ENCODE measurements around the gene STBD1.
"Not testable (repeated sequence)": the region's sequence is repeated elsewhere in the genome, so short reads cannot be mapped to it uniquely, and the experiment has no call there.

- TF ChIP-seq, protein P1, sequence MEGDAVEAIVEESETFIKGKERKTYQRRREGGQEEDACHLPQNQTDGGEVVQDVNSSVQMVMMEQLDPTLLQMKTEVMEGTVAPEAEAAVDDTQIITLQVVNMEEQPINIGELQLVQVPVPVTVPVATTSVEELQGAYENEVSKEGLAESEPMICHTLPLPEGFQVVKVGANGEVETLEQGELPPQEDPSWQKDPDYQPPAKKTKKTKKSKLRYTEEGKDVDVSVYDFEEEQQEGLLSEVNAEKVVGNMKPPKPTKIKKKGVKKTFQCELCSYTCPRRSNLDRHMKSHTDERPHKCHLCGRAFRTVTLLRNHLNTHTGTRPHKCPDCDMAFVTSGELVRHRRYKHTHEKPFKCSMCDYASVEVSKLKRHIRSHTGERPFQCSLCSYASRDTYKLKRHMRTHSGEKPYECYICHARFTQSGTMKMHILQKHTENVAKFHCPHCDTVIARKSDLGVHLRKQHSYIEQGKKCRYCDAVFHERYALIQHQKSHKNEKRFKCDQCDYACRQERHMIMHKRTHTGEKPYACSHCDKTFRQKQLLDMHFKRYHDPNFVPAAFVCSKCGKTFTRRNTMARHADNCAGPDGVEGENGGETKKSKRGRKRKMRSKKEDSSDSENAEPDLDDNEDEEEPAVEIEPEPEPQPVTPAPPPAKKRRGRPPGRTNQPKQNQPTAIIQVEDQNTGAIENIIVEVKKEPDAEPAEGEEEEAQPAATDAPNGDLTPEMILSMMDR (IDR thresholded peaks at IDR 0.05; ENCODE audit: low read depth, low read length) = not testable (repeated sequence)
- TF ChIP-seq POLR2A (IDR thresholded peaks at IDR 0.05; ENCODE audit: extremely low read depth, insufficient read length) = not testable (repeated sequence)
Measured at GRCh38 chr4:76287811-76288210, 18.7 kb upstream of the STBD1 start.

Measured in NB4 (cell line).